ENCODE data around the gene ZNF672.

- no peak for TF ChIP-seq POLR2AphosphoS5 (IDR thresholded peaks at IDR 0.05; ENCODE audit: borderline replicate concordance, low read depth, low read length)
- no peak for TF ChIP-seq EZH2 (IDR thresholded peaks at IDR 0.05)
Observed at GRCh38 chr1:248816042-248816851, 21.8 kb upstream of the ZNF672 start.

Measured in SK-N-MC (cell line).